Inferior parietal cortex (tissue), 1 donor: ENCODE data around the gene TMEM147.

ENCODE experiments used
- DNase-seq: peaks from one replicate; pipeline ENCODE4 v3.0.0-alpha.2; 2016; ENCODE audit errors: extremely low spot score

Gene TMEM147, protein sequence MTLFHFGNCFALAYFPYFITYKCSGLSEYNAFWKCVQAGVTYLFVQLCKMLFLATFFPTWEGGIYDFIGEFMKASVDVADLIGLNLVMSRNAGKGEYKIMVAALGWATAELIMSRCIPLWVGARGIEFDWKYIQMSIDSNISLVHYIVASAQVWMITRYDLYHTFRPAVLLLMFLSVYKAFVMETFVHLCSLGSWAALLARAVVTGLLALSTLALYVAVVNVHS

DNA sequence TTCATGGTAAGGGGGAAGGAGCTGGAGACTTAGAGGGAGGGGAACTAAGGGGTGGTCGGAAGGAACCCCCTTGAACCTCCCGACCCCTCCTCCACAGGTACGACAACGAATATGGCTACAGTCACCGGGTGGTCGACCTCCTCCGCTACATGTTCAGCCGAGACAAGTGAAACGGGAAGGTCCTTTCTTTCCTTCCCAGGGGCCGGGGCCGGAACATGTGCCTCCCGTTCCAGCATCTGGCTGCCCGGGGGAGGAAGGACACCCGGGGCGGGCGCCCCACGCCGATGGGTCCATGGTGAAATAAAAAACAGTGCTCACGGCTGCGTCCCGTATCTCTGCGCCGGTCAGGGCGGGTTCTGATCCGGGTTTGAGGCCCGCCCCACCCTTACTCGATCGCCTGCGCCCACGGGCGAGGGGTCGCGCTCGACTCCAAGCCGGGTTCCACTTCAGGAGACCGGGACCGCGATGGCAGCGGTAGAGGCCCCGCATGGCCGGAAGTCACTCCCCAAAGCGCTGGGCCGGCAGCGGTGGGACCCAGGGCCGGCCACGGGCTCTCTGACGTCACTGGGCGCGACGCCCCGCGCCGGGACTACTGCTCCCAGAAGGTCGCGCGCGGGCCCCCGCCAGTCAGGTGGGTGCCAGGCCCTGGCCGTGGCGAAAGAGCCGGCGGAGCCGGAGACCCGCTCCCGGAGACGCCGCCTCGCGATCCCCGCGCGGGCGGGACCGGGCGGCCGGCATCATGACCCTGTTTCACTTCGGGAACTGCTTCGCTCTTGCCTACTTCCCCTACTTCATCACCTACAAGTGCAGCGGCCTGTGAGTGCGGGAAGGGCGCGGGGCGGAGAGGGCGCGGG is at the start of gene TMEM147:
TMEM147 (plus strand) TSS at position 626 of the 854 bp plus-strand sequence; CDS start at position 740, 114 bp downstream.
- DNase-seq, result peak; percentile 89

DNA sequence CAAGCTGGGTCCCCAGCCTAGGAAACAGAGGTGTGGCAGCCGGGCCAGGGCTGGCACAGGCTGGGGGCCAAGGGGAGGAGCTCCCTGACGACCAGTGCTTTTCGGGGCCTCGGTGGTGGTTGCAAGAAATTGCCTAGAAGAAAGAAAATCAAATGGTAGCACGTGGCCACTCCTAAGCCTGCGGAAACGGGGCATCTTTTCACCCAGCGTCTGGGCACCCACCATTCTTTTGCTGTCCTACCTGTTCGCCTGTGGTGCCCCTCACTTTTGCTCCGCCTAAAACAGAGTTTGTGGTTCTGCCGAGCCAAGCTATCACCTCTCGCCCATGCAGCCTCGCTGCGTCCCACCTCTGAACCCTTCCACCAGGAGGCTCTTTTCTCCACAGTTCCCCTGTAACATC is 48.0 kb upstream of the TMEM147 start:
- DNase-seq, result no peak

GRCh38 chr19:35498220-35498619 is 47.2 kb upstream of the TMEM147 start:
- DNase-seq, result no peak

DNA sequence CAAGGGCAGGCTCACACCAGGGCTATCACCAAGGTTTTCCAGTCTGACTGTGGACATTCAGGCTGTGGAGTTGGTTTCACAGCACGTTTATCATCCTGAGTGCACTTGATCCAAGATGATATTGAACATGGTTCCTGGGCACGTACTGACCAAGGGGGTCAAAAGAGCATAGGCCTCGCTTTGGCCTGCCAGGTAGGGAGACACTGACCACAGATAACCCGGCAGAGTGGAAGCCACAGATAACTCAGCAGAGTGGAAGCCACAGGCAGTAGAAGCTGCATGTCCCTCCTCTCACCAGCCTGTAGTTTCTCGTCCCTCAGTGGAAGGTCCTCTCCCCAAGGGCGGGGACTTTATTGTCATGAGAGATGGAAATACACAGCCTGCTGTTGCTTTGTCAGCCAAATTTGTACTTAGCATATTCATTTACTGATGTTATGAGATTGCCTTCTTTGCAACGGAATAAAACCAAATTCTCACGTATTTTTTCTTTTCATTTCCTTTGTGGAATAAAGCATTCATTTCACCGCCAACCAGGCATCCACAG is 46.4 kb upstream of the TMEM147 start:
- DNase-seq, result no peak

- DNase-seq, result no peak
Observed at GRCh38 chr19:35500611-35501010, 44.8 kb upstream of the TMEM147 start.

DNA sequence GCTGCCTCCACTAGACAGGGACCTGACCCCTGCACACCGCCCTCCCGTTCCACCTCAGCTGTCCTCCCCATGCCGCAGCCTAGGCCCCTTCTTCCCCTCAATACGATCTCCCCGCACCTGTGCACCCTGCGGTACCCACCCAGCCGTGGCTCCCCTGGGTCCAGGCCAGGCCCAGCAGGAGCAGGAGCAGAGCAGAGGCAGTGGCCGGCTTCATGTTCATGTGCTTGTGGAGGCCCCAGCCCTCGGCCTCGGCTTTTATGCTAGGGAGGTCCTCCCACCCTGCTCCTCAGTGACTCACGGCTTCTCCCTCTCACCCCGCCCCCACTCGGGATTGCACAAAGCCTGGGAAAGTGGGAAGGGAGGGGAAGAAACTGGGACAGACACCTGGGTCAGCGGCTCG is 43.7 kb upstream of the TMEM147 start:
- no peak for DNase-seq

- no peak for DNase-seq
Observed at GRCh38 chr19:35502751-35503150, 42.7 kb upstream of the TMEM147 start.

DNA sequence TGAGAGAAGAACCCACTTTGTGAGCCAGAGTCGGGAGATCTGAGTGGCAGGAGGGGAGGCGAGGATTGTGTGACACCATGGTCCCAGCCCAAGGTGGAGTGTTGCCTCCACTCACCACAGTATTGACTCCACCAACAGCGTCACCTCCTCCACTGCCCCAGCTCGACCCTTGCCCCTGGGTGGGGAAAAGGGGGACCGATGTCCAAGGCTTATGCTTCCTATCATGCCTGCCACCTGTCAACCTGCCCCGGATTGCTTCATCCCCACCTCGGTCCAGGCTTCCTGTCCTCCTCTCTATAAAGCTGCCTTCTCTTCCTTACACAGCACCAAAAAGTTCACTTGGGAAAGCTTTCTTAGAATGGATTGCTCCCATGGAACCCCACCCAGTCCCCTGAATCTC is 39.4 kb upstream of the TMEM147 start:
- no peak for DNase-seq

- DNase-seq, result no peak
Observed at GRCh38 chr19:35507561-35507960, 37.9 kb upstream of the TMEM147 start.

DNA sequence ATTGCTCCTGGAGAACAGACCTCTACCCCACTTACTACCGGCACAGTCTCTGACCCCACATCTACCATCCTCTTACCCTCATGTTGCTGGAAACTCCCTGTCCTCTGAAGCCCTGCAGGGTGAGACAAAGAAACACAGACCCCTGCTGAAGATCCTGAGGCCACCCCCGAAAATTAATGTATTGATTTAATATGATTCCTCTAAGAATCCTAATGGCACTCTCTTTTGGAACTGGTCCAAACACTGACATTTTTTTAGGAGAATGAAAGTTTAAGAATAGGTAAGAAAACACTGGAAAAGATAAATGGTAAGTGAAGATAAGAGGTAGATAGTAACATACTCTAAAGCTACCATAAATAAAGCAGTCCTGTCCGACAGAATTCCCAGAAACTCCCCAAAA is 37.3 kb upstream of the TMEM147 start:
- no peak for DNase-seq

DNA sequence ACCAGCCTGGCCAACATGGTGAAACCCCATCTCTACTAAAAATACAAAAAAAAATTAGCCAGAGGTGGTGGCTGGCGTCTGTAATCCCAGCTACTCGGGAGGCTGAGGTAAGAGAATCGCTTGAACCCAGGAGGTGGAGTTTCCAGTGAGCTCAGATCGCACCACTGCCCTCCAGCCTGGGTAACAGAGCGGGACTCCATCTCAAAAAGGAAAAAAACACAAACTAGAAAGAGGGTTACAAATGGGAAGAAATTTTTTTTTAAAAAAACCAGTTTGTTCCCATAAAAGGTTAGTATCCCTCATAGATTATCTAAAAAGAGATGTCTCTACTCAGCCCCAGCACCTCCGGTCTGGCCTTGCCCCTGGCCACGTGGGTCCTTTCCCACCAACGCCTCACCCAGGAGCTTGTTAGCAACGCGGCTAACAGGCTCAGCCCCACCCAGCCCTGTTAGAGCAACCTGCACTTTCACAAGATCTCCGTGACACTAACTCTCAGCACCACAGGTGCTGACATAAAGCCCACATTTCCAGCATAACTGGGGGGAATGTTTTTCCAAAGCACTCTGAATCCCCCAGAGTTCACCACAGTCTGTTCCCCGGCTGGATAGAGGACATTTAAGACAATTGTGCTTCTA is 36.3 kb upstream of the TMEM147 start:
- no peak for DNase-seq

GRCh38 chr19:35509861-35510625 is 35.4 kb upstream of the TMEM147 start:
- DNase-seq, result peak; percentile 62

DNA sequence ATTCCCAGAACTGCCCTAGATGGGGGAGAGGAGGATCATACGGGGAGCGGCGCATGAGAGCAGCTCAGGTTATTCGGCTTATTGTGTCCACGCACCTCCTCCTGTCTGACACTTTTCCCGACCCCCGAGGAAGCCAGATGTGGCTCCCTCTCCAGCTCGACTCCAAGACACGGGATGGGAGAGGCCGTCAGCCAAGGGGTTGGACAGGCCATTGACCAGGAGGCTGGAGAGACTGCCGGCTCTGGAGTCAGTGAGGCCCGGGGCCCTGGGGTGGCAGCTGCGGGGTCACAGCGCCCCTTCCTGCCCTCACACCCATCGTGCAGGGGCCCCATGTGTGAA is 34.8 kb upstream of the TMEM147 start:
- no peak for DNase-seq

GRCh38 chr19:35511337-35511736 is 34.1 kb upstream of the TMEM147 start:
- no peak for DNase-seq

DNA sequence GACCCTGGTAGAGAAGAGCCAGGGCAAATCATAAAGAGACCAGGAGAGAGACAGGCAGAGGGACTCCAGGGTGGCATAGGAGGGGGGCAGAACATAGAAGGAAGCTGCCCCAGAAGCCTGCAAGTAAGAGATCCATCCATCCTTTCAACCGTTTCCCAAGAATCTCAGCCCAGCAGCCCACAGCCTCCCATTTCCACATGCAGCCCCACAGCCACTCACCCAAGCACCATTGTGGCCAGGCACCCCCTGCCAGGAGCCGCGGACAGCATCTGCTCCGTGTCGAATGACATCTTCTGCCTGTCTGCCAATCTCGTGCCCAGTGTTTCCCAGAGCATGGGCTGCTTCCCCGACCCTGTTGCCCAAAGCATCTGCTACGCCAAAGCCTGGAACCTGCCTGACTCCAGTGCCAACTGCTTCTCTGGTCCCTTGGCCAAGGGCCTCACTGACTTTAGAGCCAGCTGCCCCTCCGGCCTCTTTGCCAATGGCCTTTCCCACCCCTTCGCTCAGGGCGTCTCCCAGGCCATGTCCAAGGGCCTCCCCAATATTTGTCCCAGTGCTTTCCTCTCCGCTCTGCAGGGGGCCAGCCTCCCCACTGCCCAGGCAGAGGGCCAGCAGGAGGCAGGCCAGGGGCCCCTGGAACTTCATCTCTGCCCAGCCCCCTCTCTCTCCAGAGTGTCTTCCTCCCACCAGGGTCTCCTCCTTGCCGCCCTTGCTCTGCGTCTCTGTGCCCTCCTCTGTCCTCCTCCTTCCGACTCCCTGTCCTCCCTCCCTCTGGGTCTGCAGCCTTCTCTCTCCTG is 32.4 kb upstream of the TMEM147 start:
- DNase-seq, result no peak

DNA sequence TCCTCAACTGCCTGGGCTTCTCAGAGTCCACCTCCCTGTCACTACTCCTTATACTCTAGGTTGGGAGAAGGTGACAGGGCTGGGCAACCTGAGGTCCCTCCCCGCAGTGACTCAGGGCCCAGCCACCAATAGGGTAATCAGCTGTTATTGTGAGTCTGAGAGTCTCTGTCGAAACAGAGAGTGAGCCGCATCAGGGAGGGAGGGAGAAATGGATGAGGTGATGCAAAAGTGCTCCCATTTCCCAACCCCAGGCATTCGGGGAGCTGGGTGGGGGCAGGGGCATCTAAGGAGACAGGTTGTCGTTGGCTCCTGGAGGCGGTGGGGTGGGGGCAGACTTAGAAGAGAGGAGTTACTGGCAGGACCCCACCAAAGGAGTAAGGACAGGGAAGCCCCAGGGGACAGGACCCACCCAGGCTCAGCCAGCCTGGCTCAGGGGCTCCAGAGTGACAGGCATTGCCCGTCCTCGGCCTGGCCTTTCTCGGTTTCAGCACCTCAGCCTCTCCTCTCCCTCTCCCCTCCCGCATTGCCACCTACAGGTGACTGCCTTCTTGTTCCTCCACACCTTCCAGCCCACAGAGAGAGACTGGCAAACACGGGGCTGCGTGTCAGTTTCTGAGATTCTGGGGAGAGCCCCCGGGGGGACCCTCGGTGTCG is 31.7 kb upstream of the TMEM147 start, which contains the start of gene DMKN:
DMKN (minus strand) TSS at position 22 of the 654 bp plus-strand sequence. CDS start 174 bp downstream, outside the sequence.
- DNase-seq, result no peak

DNA sequence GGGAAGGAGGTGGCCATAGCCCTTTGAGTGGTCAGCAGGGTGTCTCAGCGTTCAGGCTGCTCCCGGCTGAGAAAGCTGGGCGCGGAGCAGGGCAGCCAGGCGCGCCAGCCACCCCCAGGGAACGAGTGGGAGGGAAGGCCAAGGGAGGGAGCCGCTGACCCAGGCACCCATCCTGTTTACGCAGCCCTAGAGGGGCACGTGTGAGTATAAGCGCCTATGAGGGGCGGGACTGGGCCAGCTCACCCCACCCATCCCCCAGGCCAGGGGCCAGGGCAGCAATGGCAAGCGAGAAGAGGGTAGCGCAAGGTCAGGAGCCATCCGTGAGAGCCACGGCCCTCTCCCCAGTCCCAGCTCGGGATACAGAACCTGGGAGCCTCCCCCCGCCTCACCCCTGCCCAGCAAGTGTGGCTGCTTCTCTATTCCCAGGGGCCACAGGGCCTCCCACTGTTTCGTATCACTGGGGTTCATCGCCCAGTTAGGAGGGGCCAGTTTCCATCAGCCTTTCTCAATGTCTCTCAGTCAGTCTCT is 31.1 kb upstream of the TMEM147 start:
- DNase-seq, result no peak

GRCh38 chr19:35516310-35516709 is 29.1 kb upstream of the TMEM147 start:
- DNase-seq, result no peak

DNA sequence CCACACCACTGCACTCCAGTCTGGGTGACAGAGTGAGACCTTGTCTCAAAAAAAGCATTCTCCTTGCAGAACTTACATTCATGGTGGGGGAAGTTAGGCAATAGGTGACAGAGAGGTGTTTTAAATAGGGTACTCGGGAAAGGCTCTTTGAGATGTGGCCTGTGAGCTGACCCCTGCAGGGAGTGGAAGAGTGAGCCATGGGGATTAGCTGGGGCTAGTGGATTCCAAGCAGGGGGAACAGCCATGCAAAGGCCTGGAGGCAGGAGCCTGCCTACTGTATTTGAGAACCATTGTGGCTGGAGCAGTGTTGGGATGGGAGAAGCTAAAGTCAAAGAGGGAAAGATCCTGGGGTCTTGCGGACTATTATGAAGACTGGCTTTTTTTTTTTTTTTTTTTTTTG is 28.1 kb upstream of the TMEM147 start:
- DNase-seq, result no peak

DNA sequence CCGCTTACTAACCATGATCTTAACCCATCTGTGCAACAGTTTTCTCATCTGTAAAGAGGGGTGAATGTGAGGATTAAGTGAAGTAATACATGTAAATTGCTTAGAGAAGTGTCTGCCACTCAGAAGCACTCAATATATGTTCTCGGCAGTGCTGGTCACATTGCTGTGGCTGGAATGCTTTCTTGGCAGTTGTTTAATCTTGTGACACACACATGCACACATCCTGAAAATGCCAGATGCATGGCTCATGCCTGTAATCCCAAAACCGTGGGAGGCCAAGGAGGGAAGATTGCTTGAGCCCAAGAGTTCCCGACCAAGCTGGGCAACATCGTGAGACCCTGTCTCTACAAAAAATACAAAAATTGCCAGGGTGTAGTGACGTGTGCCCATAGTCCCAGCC is 27.1 kb upstream of the TMEM147 start:
- no peak for DNase-seq
